HEK293 (cell line): Measurements from ENCODE around the gene TRMT112.

Experiments
- CTCF ChIA-PET: fragments of 350-600 bp; formaldehyde crosslinking; extraction: SDS; loops from one replicate; lab custom pipeline; 2021; ENCODE audit warnings: antibody characterized with exemption; lab: Yijun Ruan, JAX
- POLR2A ChIA-PET: fragments of 300-600 bp; formaldehyde crosslinking; extraction: SDS; loops from one replicate; lab custom pipeline; 2020; ENCODE audit warnings: antibody characterized with exemption, inconsistent platforms; lab: Yijun Ruan, JAX
- H3K27ac ChIP-seq: fragments of 200-500 bp; sonication (Bioruptor generic); 2 replicates; pipeline ENCODE4 v1.5.1; 2014; ENCODE audit warnings: low read depth, low read length, control low read depth, inconsistent platforms; ENCODE audit errors: extremely low read depth
- H3K36me3 ChIP-seq, 2 experiments: fragments of 200-500 bp in 1 of 2; sonication (Bioruptor generic) in 1 of 2; 1 replicate in 1 of 2; 2 replicates in 1 of 2; pipeline ENCODE4 v1.5.1; 2014 to 2017; ENCODE audit warnings: inconsistent platforms in 2 of 2, low read length in 2 of 2; ENCODE audit not compliant: control insufficient read depth in 2 of 2, insufficient read depth in 1 of 2
- H3K4me1 ChIP-seq: fragments of 200-500 bp; sonication (Bioruptor generic); 2 replicates; pipeline ENCODE4 v1.5.1; 2014; ENCODE audit warnings: mild to moderate bottlenecking, low read length, inconsistent platforms; ENCODE audit not compliant: control insufficient read depth, insufficient read depth
- H3K4me3 ChIP-seq: 2 replicates; pipeline ENCODE4 v1.5.1; 2011; ENCODE audit warnings: low read depth, mild to moderate bottlenecking, control low read depth, low read length, moderate library complexity
- H3K9me3 ChIP-seq: fragments of 200-500 bp; sonication (Bioruptor generic); 2 replicates; pipeline ENCODE4 v1.5.1; 2014; ENCODE audit warnings: low read depth, low read length, inconsistent platforms; ENCODE audit not compliant: control insufficient read depth, insufficient read depth
- FEZF1 ChIP-seq: fragments of 450-650 bp; formaldehyde crosslinking; IDR thresholded peaks from 2 replicates; pipeline ENCODE4 v1.5.1; 2016; ENCODE audit warnings: missing biosample characterization, missing genetic modification characterization
- GLIS1 ChIP-seq: fragments of 450-650 bp; formaldehyde crosslinking; IDR thresholded peaks from 2 replicates; pipeline ENCODE4 v1.5.1; 2016; ENCODE audit warnings: missing biosample characterization, missing genetic modification characterization
- KLF1 ChIP-seq: fragments of 450-650 bp; formaldehyde crosslinking; IDR thresholded peaks from 2 replicates; pipeline ENCODE4 v1.5.1; 2016; ENCODE audit warnings: missing biosample characterization, missing genetic modification characterization
- RBAK ChIP-seq: fragments of 450-650 bp; formaldehyde crosslinking; IDR thresholded peaks from 2 replicates; pipeline ENCODE4 v1.5.1; 2016; ENCODE audit warnings: missing biosample characterization, missing genetic modification characterization
- REST ChIP-seq: fragments of 450-650 bp; formaldehyde crosslinking; IDR thresholded peaks from 2 replicates; pipeline ENCODE4 v1.5.1; 2016; ENCODE audit warnings: missing biosample characterization, missing genetic modification characterization
- YY2 ChIP-seq: fragments of 450-650 bp; formaldehyde crosslinking; IDR thresholded peaks from 2 replicates; pipeline ENCODE4 v1.5.1; 2016; ENCODE audit warnings: missing biosample characterization, missing genetic modification characterization
- ZFP3 ChIP-seq: fragments of 450-650 bp; formaldehyde crosslinking; IDR thresholded peaks from 2 replicates; pipeline ENCODE4 v1.5.1; 2016; ENCODE audit warnings: low read depth, missing biosample characterization, missing genetic modification characterization
- ZFP37 ChIP-seq: fragments of 450-650 bp; formaldehyde crosslinking; IDR thresholded peaks from 2 replicates; pipeline ENCODE4 v1.5.1; 2016; ENCODE audit warnings: missing biosample characterization, missing genetic modification characterization
- ZNF121 ChIP-seq: fragments of 450-650 bp; formaldehyde crosslinking; IDR thresholded peaks from 2 replicates; pipeline ENCODE4 v1.5.1; 2016; ENCODE audit warnings: missing biosample characterization, missing genetic modification characterization
- ZNF155 ChIP-seq: fragments of 450-650 bp; formaldehyde crosslinking; IDR thresholded peaks from 2 replicates; pipeline ENCODE4 v1.5.1; 2016; ENCODE audit warnings: missing biosample characterization, missing genetic modification characterization
- ZNF169 ChIP-seq: fragments of 450-650 bp; formaldehyde crosslinking; IDR thresholded peaks from 2 replicates; pipeline ENCODE4 v1.5.1; 2016; ENCODE audit warnings: missing biosample characterization, missing genetic modification characterization
- ZNF266 ChIP-seq: fragments of 450-650 bp; formaldehyde crosslinking; IDR thresholded peaks from 2 replicates; pipeline ENCODE4 v1.5.1; 2016; ENCODE audit warnings: missing biosample characterization, missing genetic modification characterization, low read depth
- ZNF354C ChIP-seq: fragments of 450-650 bp; formaldehyde crosslinking; IDR thresholded peaks from 2 replicates; pipeline ENCODE4 v1.5.1; 2016; ENCODE audit warnings: missing biosample characterization, missing genetic modification characterization, low read depth, borderline replicate concordance
- ZNF394 ChIP-seq: fragments of 450-650 bp; formaldehyde crosslinking; IDR thresholded peaks from 2 replicates; pipeline ENCODE4 v1.5.1; 2016; ENCODE audit warnings: missing biosample characterization, missing genetic modification characterization, mild to moderate bottlenecking, moderate library complexity, borderline replicate concordance
- ZNF423 ChIP-seq: fragments of 450-650 bp; formaldehyde crosslinking; IDR thresholded peaks from 2 replicates; pipeline ENCODE4 v1.5.1; 2016; ENCODE audit warnings: missing biosample characterization, missing genetic modification characterization
- ZNF433 ChIP-seq: fragments of 450-650 bp; formaldehyde crosslinking; IDR thresholded peaks from 2 replicates; pipeline ENCODE4 v1.5.1; 2016; ENCODE audit warnings: missing biosample characterization, missing genetic modification characterization, low read depth
- ZNF580 ChIP-seq: fragments of 450-650 bp; formaldehyde crosslinking; IDR thresholded peaks from 2 replicates; pipeline ENCODE4 v1.5.1; 2016; ENCODE audit warnings: missing biosample characterization, missing genetic modification characterization
- ZNF600 ChIP-seq: fragments of 450-650 bp; formaldehyde crosslinking; IDR thresholded peaks from 2 replicates; pipeline ENCODE4 v1.5.1; 2016; ENCODE audit warnings: missing biosample characterization, missing genetic modification characterization
- ZNF610 ChIP-seq: fragments of 450-650 bp; formaldehyde crosslinking; IDR thresholded peaks from 2 replicates; pipeline ENCODE4 v1.5.1; 2016; ENCODE audit warnings: missing biosample characterization, missing genetic modification characterization, borderline replicate concordance
- ZNF792 ChIP-seq: fragments of 450-650 bp; formaldehyde crosslinking; IDR thresholded peaks from 2 replicates; pipeline ENCODE4 v1.5.1; 2016; ENCODE audit warnings: missing biosample characterization, missing genetic modification characterization
- TF ChIP-seq, protein P1 (sequence below): fragments of 450-650 bp; formaldehyde crosslinking; IDR thresholded peaks from 2 replicates; pipeline ENCODE4 v1.5.1; 2016; ENCODE audit warnings: missing biosample characterization, missing genetic modification characterization
- TF ChIP-seq, protein P2 (sequence below): fragments of 450-650 bp; formaldehyde crosslinking; conservative IDR thresholded peaks from 2 replicates; pipeline ENCODE4 v1.5.1; 2016; ENCODE audit warnings: low read depth, missing biosample characterization, missing genetic modification characterization
- TF ChIP-seq, protein P3 (sequence below): fragments of 450-650 bp; formaldehyde crosslinking; IDR thresholded peaks from 2 replicates; pipeline ENCODE4 v1.5.1; 2017; ENCODE audit warnings: missing biosample characterization, missing genetic modification characterization

TRMT112 gene

DNA sequence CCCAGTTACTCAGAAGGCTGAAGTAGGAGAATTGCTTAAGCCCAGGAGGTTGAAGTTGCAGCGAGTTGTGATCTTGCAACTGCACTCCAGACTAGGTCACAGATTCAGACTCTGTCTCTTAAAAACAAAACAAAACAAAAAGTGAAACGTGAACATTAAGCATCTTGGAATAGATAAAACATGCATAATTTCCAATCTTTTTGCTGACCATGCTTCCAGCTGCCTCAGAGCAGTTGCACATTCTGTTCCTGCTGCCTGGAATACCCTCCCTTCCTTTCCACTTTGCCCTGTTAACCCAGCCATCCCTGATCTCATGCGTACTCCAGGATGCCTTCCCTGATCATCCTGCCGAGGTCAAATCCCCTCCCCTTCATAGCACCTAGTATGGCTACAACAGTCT lies 21.9 kb upstream of the TRMT112 start:
- TF ChIP-seq KLF1 (tag by site-specific recombination) = no peak
- TF ChIP-seq ZNF394 = no peak
- TF ChIP-seq ZNF423 = no peak
- no peak for TF ChIP-seq ZFP37 (tag by site-specific recombination)
- TF ChIP-seq REST (tag by site-specific recombination) = no peak
- no peak for TF ChIP-seq ZNF580 (tag by site-specific recombination)
- no peak for TF ChIP-seq ZNF610 (tag by site-specific recombination)
- TF ChIP-seq YY2 (tag by site-specific recombination) = no peak
- TF ChIP-seq ZNF155 (tag by site-specific recombination) = no peak
- TF ChIP-seq ZNF600 (tag by site-specific recombination) = no peak
- TF ChIP-seq ZNF792 = no peak
- no peak for TF ChIP-seq ZNF169
- TF ChIP-seq ZFP3 (tag by site-specific recombination) = no peak
- TF ChIP-seq ZNF121 (tag by site-specific recombination) = no peak
- no peak for TF ChIP-seq RBAK (tag by site-specific recombination)
- no peak for TF ChIP-seq FEZF1 (tag by site-specific recombination)
- Histone ChIP-seq H3K36me3 (no peaks in the 10 kb centered on the region), H3K27ac (no peak overlapping the region), H3K4me3 (no peak overlapping the region), H3K4me1 (no peaks in the 10 kb centered on the region), H3K9me3 (no peaks in the 10 kb centered on the region)
- POLR2A ChIA-PET = no interaction called here
- CTCF ChIA-PET = interaction anchor here (0.5 to 9.6 kb wide), 4 partner anchors 17 to 422 kb away, joined by 3 to 81 read pairs (median 3); partner anchors contain the start of genes FKBP2 and RPS6KA4

- POLR2A ChIA-PET = no interaction called here
- CTCF ChIA-PET = interaction anchor here (0.6 to 9.6 kb wide), 4 partner anchors 17 to 423 kb away, joined by 3 to 81 read pairs (median 5); partner anchors contain the start of gene RPS6KA4
- TF ChIP-seq, protein P1, sequence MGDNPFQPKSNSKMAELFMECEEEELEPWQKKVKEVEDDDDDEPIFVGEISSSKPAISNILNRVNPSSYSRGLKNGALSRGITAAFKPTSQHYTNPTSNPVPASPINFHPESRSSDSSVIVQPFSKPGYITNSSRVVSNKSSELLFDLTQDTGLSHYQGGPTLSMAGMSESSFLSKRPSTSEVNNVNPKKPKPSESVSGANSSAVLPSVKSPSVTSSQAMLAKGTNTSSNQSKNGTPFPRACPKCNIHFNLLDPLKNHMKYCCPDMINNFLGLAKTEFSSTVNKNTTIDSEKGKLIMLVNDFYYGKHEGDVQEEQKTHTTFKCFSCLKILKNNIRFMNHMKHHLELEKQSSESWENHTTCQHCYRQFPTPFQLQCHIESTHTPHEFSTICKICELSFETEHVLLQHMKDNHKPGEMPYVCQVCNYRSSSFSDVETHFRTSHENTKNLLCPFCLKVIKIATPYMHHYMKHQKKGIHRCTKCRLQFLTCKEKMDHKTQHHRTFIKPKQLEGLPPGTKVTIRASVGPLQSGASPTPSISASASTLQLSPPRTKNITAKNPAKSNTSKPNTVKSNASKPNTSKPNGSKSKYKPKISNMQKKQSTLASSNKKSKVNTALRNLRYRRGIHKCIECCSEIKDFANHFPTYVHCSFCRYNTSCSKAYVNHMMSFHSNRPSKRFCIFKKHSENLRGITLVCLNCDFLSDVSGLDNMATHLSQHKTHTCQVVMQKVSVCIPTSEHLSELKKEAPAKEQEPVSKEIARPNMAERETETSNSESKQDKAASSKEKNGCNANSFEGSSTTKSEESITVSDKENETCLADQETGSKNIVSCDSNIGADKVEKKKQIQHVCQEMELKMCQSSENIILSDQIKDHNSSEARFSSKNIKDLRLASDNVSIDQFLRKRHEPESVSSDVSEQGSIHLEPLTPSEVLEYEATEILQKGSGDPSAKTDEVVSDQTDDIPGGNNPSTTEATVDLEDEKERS (tag by site-specific recombination) = no peak
- TF ChIP-seq, protein P2, sequence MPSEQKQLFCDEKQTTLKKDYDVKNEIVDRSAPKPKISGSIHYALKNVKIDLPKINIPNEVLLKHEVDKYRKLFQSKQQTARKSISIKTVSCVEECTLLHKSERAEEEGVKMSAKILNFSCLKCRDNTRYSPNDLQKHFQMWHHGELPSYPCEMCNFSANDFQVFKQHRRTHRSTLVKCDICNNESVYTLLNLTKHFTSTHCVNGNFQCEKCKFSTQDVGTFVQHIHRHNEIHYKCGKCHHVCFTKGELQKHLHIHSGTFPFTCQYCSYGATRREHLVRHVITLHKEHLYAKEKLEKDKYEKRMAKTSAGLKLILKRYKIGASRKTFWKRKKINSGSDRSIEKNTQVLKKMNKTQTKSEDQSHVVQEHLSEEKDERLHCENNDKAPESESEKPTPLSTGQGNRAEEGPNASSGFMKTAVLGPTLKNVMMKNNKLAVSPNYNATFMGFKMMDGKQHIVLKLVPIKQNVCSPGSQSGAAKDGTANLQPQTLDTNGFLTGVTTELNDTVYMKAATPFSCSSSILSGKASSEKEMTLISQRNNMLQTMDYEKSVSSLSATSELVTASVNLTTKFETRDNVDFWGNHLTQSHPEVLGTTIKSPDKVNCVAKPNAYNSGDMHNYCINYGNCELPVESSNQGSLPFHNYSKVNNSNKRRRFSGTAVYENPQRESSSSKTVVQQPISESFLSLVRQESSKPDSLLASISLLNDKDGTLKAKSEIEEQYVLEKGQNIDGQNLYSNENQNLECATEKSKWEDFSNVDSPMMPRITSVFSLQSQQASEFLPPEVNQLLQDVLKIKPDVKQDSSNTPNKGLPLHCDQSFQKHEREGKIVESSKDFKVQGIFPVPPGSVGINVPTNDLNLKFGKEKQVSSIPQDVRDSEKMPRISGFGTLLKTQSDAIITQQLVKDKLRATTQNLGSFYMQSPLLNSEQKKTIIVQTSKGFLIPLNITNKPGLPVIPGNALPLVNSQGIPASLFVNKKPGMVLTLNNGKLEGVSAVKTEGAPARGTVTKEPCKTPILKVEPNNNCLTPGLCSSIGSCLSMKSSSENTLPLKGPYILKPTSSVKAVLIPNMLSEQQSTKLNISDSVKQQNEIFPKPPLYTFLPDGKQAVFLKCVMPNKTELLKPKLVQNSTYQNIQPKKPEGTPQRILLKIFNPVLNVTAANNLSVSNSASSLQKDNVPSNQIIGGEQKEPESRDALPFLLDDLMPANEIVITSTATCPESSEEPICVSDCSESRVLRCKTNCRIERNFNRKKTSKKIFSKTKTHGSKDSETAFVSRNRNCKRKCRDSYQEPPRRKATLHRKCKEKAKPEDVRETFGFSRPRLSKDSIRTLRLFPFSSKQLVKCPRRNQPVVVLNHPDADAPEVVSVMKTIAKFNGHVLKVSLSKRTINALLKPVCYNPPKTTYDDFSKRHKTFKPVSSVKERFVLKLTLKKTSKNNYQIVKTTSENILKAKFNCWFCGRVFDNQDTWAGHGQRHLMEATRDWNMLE (tag by site-specific recombination) = no peak
- TF ChIP-seq ZNF354C (tag by site-specific recombination) = no peak
- no peak for TF ChIP-seq ZNF266 (tag by site-specific recombination)
- no peak for TF ChIP-seq GLIS1 (tag by site-specific recombination)
- TF ChIP-seq ZNF433 (tag by site-specific recombination) = no peak
- TF ChIP-seq, protein P3, sequence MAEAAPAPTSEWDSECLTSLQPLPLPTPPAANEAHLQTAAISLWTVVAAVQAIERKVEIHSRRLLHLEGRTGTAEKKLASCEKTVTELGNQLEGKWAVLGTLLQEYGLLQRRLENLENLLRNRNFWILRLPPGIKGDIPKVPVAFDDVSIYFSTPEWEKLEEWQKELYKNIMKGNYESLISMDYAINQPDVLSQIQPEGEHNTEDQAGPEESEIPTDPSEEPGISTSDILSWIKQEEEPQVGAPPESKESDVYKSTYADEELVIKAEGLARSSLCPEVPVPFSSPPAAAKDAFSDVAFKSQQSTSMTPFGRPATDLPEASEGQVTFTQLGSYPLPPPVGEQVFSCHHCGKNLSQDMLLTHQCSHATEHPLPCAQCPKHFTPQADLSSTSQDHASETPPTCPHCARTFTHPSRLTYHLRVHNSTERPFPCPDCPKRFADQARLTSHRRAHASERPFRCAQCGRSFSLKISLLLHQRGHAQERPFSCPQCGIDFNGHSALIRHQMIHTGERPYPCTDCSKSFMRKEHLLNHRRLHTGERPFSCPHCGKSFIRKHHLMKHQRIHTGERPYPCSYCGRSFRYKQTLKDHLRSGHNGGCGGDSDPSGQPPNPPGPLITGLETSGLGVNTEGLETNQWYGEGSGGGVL (tag by site-specific recombination) = no peak
These were observed 21.4 kb upstream of the TRMT112 start for GRCh38 chr11:64338716-64339115.

More at GRCh38 chr11:64338716-64339115, 21.4 kb upstream of the TRMT112 start:
- Histone ChIP-seq H3K4me1 (no peaks in the 10 kb centered on the region), H3K36me3 (no peaks in the 10 kb centered on the region), H3K4me3 (no peak overlapping the region), H3K9me3 (no peaks in the 10 kb centered on the region), H3K27ac (no peak overlapping the region)
